ENCODE measurements around the gene PLCB2. TPM values are rescaled to one million over a fixed set of nuclear protein-coding genes. Genes with fewer than 3 reads are reported as not detected.

The PLCB2 gene
- 0.52 TPM in 1 of 2 replicates, not detected in the other for total RNA-seq

GRCh38 chr15:40307421-40308211 is at the start of gene PLCB2:
Gene PLCB2 (minus strand): TSS chr15:40307935. CDS start chr15:40307672, 263 bp downstream.

GRCh38 chr15:40340740-40341400 is 33.1 kb upstream of the PLCB2 start, which contains the start of gene CCDC9B:
Gene CCDC9B (minus strand): TSS chr15:40340939. CDS start chr15:40340819, 120 bp downstream.

GRCh38 chr15:40323239-40323952 is 15.7 kb upstream of the PLCB2 start, which contains the start of gene INAFM2:
Gene INAFM2 (plus strand): TSS chr15:40323692. CDS start chr15:40324056, 364 bp downstream.

GRCh38 chr15:40282869-40283614 is 24.7 kb downstream of the PLCB2 start, which contains the start of gene ANKRD63:
Gene ANKRD63 (minus strand): TSS chr15:40283064. CDS start chr15:40282586, 478 bp downstream.

GRCh38 chr15:40238532-40239403 is 69.0 kb downstream of the PLCB2 start, which contains the start of gene PAK6:
Gene PAK6 (plus strand): TSS chr15:40239063. CDS start chr15:40264786, 25,723 bp downstream.

Other genes starting within 250 kb of the PLCB2 start
- 1.7 and 30.4 TPM in 2 replicates for gene BMF, start 199.1 kb downstream of the PLCB2 start, total RNA-seq
- gene BUB1B, start 146.9 kb downstream of the PLCB2 start, total RNA-seq, result 10.3 and 18.2 TPM in 2 replicates
- 0.13 TPM in 1 of 2 replicates, not detected in the other for gene PAK6, start 68.9 kb downstream of the PLCB2 start, total RNA-seq
- not detected in 2 replicates for gene ANKRD63, start 24.9 kb downstream of the PLCB2 start, total RNA-seq
- gene INAFM2, start 15.8 kb upstream of the PLCB2 start, total RNA-seq, result 10.7 and 12.2 TPM in 2 replicates
- 2.3 and 3.0 TPM in 2 replicates for gene CCDC9B, start 33.0 kb upstream of the PLCB2 start, total RNA-seq
- not detected in 2 replicates for gene PHGR1, start 43.1 kb upstream of the PLCB2 start, total RNA-seq
- gene DISP2, start 50.3 kb upstream of the PLCB2 start, total RNA-seq, result 0.08 and 0.13 TPM in 2 replicates
- gene KNSTRN, start 74.8 kb upstream of the PLCB2 start, total RNA-seq, result 26.0 and 32.6 TPM in 2 replicates
- 30.5 and 32.3 TPM in 2 replicates for gene IVD, start 97.9 kb upstream of the PLCB2 start, total RNA-seq
- gene BAHD1, start 133.0 kb upstream of the PLCB2 start, total RNA-seq, result 9.8 and 10.5 TPM in 2 replicates
- gene CHST14, start 163.0 kb upstream of the PLCB2 start, total RNA-seq, result 29.5 and 41.4 TPM in 2 replicates

Data from epithelial cell of alveolus of lung (primary cell).